HG03432 (cell line): Measurements from ENCODE around the gene RSU1.

Experiments used
- ATAC-seq: cut with Tn5 transposase; IDR thresholded peaks from one replicate; pipeline ENCODE4 v1.9.1; 2021; ENCODE audit warnings: mild to moderate bottlenecking, moderate library complexity; ENCODE audit not compliant: unreplicated experiment

RSU1 gene

GRCh38 chr10:16822726-16823360 lies 5.6 kb upstream of the RSU1 start:
- ATAC-seq = no peak

GRCh38 chr10:16822027-16822426 lies 4.8 kb upstream of the RSU1 start:
- no peak for ATAC-seq

- ATAC-seq = no peak
Measured at GRCh38 chr10:16820421-16820820, 3.2 kb upstream of the RSU1 start.

GRCh38 chr10:16820018-16820417 lies 2.8 kb upstream of the RSU1 start:
- ATAC-seq = no peak

- ATAC-seq = no peak
Measured at GRCh38 chr10:16819436-16819835, 2.2 kb upstream of the RSU1 start.

GRCh38 chr10:16819026-16819425 lies 1.8 kb upstream of the RSU1 start:
- ATAC-seq = no peak

- no peak for ATAC-seq
Measured at GRCh38 chr10:16816830-16817124, 447 bp downstream of the RSU1 start.

- ATAC-seq = no peak
Measured at GRCh38 chr10:16816171-16816570, 1.1 kb downstream of the RSU1 start.

GRCh38 chr10:16814012-16814411 lies 3.2 kb downstream of the RSU1 start:
- no peak for ATAC-seq

- ATAC-seq = no peak
Measured at GRCh38 chr10:16812676-16813075, 4.5 kb downstream of the RSU1 start.

- ATAC-seq = no peak
Measured at GRCh38 chr10:16811765-16812164, 5.5 kb downstream of the RSU1 start.

GRCh38 chr10:16811292-16811691 lies 5.9 kb downstream of the RSU1 start:
- ATAC-seq = no peak

GRCh38 chr10:16809074-16809718 lies 8.0 kb downstream of the RSU1 start:
- peak; percentile 93 for ATAC-seq

GRCh38 chr10:16804123-16804522 lies 13.1 kb downstream of the RSU1 start:
- no peak for ATAC-seq

- no peak for ATAC-seq
Measured at GRCh38 chr10:16803464-16803863, 13.8 kb downstream of the RSU1 start.

- peak; percentile 92 for ATAC-seq
Measured at GRCh38 chr10:16799621-16800020, 17.6 kb downstream of the RSU1 start.

GRCh38 chr10:16798571-16798970 lies 18.7 kb downstream of the RSU1 start:
- no peak for ATAC-seq

GRCh38 chr10:16795410-16796073 lies 21.7 kb downstream of the RSU1 start:
- ATAC-seq = no peak

GRCh38 chr10:16794005-16794404 lies 23.2 kb downstream of the RSU1 start:
- no peak for ATAC-seq

- ATAC-seq = no peak
Measured at GRCh38 chr10:16792675-16793074, 24.5 kb downstream of the RSU1 start.

- ATAC-seq = no peak
Measured at GRCh38 chr10:16789765-16790164, 27.5 kb downstream of the RSU1 start.

GRCh38 chr10:16789261-16789660 lies 28.0 kb downstream of the RSU1 start:
- no peak for ATAC-seq

GRCh38 chr10:16788778-16789177 lies 28.4 kb downstream of the RSU1 start:
- no peak for ATAC-seq
